SK-N-MC (cell line): ENCODE data around the gene PAX6.

Source experiments
- EZH2 ChIP-seq: fragments of 200-600 bp; sonication (generic); IDR thresholded peaks from one replicate; pipeline ENCODE4 v1.6.1; 2017; ENCODE audit warnings: antibody characterized with exemption
- FOXP2 ChIP-seq: optimal IDR thresholded peaks from 2 replicates; pipeline ENCODE3; 2011; ENCODE audit warnings: mild to moderate bottlenecking, moderate library complexity; ENCODE audit not compliant: insufficient read depth; ENCODE audit errors: extremely low read length, control extremely low read depth
- POLR2AphosphoS5 ChIP-seq: IDR thresholded peaks from 2 replicates; pipeline ENCODE4 v1.6.1; 2012; ENCODE audit warnings: mild to moderate bottlenecking, low read depth, low read length, borderline replicate concordance

DNA sequence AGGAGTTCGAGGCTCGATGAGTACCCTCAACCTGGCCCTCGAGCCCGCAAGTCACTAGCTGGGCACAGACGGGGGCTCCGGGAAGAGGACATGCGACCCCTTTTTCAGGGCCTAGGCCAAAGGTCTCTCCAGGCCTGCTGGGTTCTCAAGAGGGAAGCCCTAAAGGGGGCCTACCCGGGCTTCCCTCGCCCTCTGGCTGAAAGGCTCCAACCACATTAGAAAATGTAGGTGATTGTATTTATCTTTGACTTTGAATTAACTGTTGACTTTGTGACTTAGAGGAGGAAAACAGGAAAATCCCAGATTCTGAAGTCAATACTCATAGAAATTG lies 7.3 kb upstream of the PAX6 start:
- TF ChIP-seq POLR2AphosphoS5 (no peak), EZH2 (no peak), FOXP2 (no peak)
